GM12875 (cell line): ENCODE measurements around the gene NFASC.

Experiments used
- H3K4me3 ChIP-seq: one replicate; pipeline ENCODE4 v1.5.1; 2011; ENCODE audit warnings: low read depth, low read length, control low read depth
- CTCF ChIP-seq: IDR thresholded peaks from 2 replicates; pipeline ENCODE4 v1.5.1; 2011; ENCODE audit warnings: low read depth, mild to moderate bottlenecking, control low read depth, inconsistent platforms, low read length, moderate library complexity, borderline replicate concordance; ENCODE audit not compliant: insufficient read depth

The NFASC gene

GRCh38 chr1:205062319-205062718 is 191.7 kb downstream of the NFASC start:
- TF ChIP-seq CTCF = no peak

GRCh38 chr1:205062895-205063294 is 192.2 kb downstream of the NFASC start:
- TF ChIP-seq CTCF = no peak
- H3K4me3 ChIP-seq = no peak overlapping the region

More at GRCh38 chr1:205062319-205062718, 191.7 kb downstream of the NFASC start:
- no peak overlapping the region for H3K4me3 ChIP-seq

- TF ChIP-seq CTCF = no peak
- H3K4me3 ChIP-seq = no peak overlapping the region
Observed at GRCh38 chr1:205064301-205064700, 193.6 kb downstream of the NFASC start.

- TF ChIP-seq CTCF = no peak
- H3K4me3 ChIP-seq = no peak overlapping the region
Observed at GRCh38 chr1:205064741-205065316, 194.2 kb downstream of the NFASC start.

GRCh38 chr1:205065666-205066065 is 195.0 kb downstream of the NFASC start:
- H3K4me3 ChIP-seq = no peak overlapping the region
- no peak for TF ChIP-seq CTCF

- H3K4me3 ChIP-seq = no peak overlapping the region
- no peak for TF ChIP-seq CTCF
Observed at GRCh38 chr1:205066141-205066818, 195.6 kb downstream of the NFASC start.

GRCh38 chr1:205067031-205067430 is 196.4 kb downstream of the NFASC start:
- no peak for TF ChIP-seq CTCF
- H3K4me3 ChIP-seq = no peak overlapping the region
